ENCODE data around the gene CFAP57.

CFAP57 gene

DNA sequence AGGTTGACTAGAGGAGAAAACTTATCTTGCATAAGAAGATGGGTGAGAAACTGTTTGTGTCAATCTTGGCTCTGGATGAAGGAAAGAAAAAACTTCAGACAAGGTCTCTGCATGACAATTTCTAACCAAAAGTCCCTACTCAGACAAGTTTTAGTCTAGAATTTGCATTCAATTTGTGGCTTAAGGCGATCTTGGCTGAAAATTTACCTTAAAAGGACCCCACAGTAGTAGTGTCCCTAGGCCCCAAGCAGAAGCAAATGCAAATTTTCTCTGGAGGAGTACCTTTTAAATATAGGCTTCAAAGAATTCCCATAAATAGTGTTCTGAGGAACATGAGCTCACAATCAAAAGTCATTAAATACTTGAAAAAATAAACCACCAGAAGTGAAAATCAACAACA, 80.1 kb downstream of the CFAP57 start:
- no peak overlapping the region for H3K4me3 ChIP-seq (ENCODE audit: low read depth, low read length)
- TF ChIP-seq, protein P1, sequence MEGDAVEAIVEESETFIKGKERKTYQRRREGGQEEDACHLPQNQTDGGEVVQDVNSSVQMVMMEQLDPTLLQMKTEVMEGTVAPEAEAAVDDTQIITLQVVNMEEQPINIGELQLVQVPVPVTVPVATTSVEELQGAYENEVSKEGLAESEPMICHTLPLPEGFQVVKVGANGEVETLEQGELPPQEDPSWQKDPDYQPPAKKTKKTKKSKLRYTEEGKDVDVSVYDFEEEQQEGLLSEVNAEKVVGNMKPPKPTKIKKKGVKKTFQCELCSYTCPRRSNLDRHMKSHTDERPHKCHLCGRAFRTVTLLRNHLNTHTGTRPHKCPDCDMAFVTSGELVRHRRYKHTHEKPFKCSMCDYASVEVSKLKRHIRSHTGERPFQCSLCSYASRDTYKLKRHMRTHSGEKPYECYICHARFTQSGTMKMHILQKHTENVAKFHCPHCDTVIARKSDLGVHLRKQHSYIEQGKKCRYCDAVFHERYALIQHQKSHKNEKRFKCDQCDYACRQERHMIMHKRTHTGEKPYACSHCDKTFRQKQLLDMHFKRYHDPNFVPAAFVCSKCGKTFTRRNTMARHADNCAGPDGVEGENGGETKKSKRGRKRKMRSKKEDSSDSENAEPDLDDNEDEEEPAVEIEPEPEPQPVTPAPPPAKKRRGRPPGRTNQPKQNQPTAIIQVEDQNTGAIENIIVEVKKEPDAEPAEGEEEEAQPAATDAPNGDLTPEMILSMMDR (IDR thresholded peaks at IDR 0.05; ENCODE audit: borderline replicate concordance, insufficient read depth, low read depth, low read length): no peak

DNA sequence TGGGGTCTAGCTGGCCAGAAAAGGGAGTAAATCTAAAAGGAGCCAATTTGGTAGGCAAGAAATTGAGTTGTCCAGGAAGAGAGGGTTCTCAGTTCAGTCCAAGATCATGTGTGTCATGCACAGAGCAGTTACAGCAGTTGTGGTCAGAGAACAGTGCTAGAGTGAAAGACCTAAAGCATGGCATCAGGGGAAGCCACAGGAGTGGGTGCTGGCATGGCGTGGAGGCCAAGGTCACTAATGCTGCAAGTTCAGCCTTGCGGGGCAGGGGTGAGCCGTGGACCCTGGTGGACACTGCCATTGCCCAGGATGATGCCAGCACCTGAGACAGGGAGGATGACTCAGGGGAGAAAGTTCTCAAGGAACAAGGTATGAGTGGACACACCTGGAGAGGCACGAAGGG, 81.0 kb downstream of the CFAP57 start:
- no peak overlapping the region for H3K4me3 ChIP-seq (ENCODE audit: low read depth, low read length)
- TF ChIP-seq, protein P1 (IDR thresholded peaks at IDR 0.05; ENCODE audit: borderline replicate concordance, insufficient read depth, low read depth, low read length): no peak

DNA sequence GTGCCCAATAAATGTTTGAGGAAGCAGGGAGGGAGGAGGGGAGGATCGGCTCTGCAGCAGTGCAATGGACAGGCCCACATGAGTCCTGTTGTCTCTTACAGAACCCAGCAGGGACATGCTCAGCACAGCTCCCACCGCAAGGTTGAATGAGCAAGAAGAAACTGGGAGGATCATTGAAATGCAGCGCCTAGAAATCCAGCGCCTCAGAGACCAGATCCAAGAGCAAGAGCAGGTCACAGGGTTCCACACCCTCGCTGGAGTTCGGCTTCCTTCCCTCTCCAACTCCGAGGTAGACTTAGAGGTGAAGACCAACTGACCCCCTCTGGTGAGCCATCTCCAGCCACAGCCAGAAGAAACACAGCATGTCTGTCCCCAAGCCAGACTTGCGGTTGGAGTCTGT, 81.7 kb downstream of the CFAP57 start:
- H3K4me3 ChIP-seq (ENCODE audit: low read depth, low read length): no peak overlapping the region
- TF ChIP-seq, protein P1 (IDR thresholded peaks at IDR 0.05; ENCODE audit: borderline replicate concordance, insufficient read depth, low read depth, low read length): no peak

DNA sequence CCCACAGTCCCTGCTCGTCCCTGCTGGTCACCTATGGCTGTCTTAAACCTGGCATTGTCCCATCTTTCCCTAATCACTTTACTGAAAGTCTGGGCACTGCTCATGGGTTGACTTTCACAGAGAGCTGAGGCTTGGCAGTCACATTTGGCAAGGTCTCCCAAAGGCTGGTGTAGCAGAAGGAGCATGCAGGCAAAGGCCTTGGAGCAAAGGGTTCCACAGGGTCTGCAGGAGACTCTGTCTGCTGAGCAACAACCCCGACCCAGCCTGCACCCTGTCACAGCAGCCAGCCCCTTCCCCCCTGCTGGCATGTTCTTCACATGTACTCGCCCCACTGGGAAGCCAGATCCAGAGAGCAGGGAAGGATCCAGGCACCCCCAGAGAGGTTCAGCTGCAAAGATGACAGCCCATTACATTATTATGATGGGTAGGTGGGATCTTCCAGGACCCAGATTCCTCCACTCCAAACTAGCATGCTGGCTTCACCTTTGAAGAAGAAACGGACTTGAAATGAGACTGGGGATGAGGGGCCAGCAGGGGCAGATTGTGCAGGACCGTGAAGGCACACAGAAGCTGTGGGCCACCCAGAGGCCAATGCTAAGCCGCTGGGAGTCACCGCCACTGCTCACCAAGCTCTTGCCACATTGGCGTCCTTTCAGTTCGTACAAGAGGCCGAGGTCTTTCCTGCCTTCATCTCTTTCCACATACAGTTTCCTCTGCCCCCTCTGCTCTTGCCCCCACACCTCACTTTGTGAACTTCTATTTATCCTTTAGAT, 83.5 kb downstream of the CFAP57 start:
- TF ChIP-seq, protein P1 (IDR thresholded peaks at IDR 0.05; ENCODE audit: borderline replicate concordance, insufficient read depth, low read depth, low read length): no peak
- no peak overlapping the region for H3K4me3 ChIP-seq (ENCODE audit: low read depth, low read length)

DNA sequence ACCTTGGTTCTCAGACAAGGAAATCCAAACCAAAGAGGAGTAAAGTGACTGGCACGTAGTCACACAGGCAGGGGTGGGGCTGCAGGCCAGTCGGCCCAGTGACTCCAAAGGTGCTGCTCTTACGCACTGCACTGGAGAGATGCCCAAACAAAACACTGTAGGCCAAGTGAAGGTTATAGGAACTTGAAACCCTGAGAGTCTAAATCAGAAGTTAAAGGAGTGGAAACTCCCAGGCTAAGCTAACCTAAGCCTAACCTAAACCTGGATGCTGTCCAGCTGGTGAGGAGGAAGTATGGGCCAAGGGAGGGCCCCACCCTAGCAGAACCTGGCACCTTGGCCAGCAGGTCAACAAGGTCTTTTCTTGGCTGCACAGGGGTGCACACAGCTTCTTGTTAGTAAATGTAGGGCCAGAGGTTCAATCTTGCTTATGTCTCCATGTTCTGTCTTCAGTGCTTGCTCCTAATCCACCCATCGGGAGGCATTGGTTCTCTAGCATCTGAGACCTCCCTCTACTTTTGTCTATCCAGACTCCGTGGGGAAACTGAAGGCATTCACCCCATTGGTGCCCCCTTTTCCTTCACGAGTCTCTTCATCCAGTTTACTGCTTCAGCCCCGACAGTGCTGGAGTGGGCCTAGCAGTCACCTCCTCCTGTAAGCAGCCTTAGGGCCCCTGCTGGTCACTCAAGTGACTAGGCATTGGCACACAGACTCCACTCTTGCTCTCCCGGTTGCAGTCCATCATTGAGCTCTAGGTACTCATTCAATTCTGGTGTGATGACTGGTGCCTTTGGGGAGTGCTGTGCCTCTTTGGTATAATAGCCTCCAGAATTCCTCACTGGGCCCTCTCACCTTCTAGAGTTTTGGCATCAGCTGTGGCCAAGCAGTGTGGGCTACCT, 84.8 kb downstream of the CFAP57 start:
- TF ChIP-seq, protein P1 (IDR thresholded peaks at IDR 0.05; ENCODE audit: borderline replicate concordance, insufficient read depth, low read depth, low read length): no peak
- H3K4me3 ChIP-seq (ENCODE audit: low read depth, low read length): no peak overlapping the region

DNA sequence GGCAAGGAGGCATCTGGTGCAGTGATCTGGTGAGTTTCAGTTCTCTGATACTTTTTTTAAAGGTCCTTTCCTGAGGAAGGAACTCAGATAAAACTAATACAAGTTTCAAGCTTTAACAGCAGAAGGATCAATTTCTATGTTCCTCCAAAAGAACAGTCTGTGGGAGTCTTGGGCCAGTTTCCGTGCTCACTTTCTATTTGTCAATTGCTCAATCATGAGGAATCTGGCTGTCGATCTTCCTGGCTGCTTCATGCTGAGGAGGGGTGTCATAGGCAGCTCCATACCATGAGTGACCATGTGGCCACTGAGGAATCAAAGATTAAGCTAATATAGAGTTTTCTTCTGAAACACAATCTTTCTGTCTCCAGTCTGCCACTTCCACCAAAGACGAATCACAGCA, 86.2 kb downstream of the CFAP57 start:
- H3K4me3 ChIP-seq (ENCODE audit: low read depth, low read length): no peak overlapping the region
- TF ChIP-seq, protein P1 (IDR thresholded peaks at IDR 0.05; ENCODE audit: borderline replicate concordance, insufficient read depth, low read depth, low read length): no peak
